Adrenal gland (tissue), 5 donors: ENCODE data around the gene SEZ6L2.

Experiments
- POLR2A ChIP-seq, 2 donors: fragments of 450-650 bp; IDR thresholded peaks; one replicate each; pipeline ENCODE4 v1.6.1; 2017; ENCODE audit warnings: antibody characterized with exemption in 2 of 2, mild to moderate bottlenecking in 2 of 2, moderate library complexity in 1 of 2
- TF ChIP-seq, protein P1 (sequence below), 6 experiments: fragments of 450-650 bp in 4 of 6; fragments of 200-600 bp in 2 of 6; sonication (generic) in 1 of 6; IDR thresholded peaks; 1 replicate in 5 of 6; 2 replicates in 1 of 6; pipeline versions ENCODE4 v1.5.1 to v1.8.0; 2016 to 2021; ENCODE audit warnings: antibody characterized with exemption in 6 of 6, mild to moderate bottlenecking in 2 of 6, moderate library complexity in 1 of 6
- donor health status: DM: no; HTN: no; CAD: no.

DNA sequence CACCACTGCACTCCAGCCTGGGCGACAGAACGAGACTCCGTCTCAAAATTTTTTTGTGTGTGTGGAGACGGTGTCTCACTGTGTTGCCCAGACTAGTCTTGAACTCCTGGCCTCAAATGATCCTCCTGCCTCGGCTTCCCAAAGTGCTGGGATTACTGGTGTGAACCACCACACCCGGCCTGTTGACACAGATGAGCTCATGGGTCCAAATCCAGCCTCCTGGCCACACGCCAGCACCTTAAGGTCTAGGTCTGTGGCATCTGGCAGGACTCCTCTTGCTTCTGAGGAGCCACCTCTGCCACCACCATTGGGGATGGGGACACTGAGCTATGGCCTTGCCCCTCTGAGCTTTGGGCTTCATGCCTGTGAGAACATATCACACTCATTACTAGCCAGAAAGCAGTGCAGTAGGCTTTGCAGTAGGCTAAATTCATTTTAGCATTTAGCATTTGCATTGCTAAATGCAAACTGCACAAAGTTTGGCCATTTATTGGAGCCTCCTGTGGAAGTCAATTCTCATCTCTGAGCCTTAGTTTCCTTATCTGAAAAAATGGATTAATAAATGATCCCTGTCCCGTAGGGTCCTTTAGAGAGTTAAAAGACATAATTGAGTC is 30.8 kb downstream of the SEZ6L2 start:
- TF ChIP-seq, protein P1, sequence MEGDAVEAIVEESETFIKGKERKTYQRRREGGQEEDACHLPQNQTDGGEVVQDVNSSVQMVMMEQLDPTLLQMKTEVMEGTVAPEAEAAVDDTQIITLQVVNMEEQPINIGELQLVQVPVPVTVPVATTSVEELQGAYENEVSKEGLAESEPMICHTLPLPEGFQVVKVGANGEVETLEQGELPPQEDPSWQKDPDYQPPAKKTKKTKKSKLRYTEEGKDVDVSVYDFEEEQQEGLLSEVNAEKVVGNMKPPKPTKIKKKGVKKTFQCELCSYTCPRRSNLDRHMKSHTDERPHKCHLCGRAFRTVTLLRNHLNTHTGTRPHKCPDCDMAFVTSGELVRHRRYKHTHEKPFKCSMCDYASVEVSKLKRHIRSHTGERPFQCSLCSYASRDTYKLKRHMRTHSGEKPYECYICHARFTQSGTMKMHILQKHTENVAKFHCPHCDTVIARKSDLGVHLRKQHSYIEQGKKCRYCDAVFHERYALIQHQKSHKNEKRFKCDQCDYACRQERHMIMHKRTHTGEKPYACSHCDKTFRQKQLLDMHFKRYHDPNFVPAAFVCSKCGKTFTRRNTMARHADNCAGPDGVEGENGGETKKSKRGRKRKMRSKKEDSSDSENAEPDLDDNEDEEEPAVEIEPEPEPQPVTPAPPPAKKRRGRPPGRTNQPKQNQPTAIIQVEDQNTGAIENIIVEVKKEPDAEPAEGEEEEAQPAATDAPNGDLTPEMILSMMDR (IDR thresholded peaks at IDR 0.05), result no peak
- no peak for TF ChIP-seq POLR2A (IDR thresholded peaks at IDR 0.05)
